ENCODE data around the gene SFMBT2. TPM values are rescaled to one million over a fixed set of nuclear protein-coding genes. Genes with fewer than 3 reads are reported as not detected.

SFMBT2 gene
- total RNA-seq, 2 donors from 2014 or later: 12.2 to 18.5 TPM

DNA sequence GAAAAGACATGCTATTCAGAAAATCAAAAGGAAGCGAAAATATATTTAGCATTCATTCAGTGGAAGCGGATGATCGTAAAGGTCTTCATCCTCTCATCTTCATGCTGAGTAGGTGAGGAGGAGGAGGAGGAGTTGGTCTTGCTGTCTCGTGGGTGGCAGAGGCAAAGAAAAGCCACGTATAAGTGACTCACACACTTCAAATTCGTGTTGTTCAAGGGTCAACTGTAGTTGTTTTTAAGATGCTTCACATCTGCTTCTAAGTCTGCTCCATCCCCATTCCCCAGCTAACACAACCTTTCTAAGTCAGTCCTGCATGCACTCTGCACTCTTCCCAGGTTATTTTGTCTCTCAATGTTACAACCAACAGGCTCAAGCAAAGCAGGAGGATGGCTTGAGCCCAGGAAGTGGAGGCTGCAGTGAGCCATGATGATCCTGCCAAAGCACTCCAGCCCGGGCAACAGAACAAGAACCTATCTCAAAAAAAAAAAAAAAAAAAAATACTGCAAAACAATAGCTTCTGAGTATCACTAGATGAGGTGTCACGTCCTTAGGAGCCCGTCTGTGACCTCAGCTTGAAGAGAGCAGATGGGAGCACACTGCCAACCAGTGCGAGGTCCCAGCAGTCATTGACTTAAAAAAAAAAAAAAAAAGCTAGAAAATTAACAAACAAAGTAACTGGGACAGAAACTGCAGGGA, 70.5 kb downstream of the SFMBT2 start:
- no peaks in the 10 kb centered on the region for H3K27me3 ChIP-seq (replicated peaks; ENCODE audit: insufficient read depth)
- no peaks in the 10 kb centered on the region for H3K9me3 ChIP-seq
- no peak overlapping the region for H3K4me3 ChIP-seq
- WGBS: 52% methylated on average over 10 of the region's 10 CpGs
- intact Hi-C loops (cut with DNase I): no loop called here
- TF ChIP-seq, protein P1, sequence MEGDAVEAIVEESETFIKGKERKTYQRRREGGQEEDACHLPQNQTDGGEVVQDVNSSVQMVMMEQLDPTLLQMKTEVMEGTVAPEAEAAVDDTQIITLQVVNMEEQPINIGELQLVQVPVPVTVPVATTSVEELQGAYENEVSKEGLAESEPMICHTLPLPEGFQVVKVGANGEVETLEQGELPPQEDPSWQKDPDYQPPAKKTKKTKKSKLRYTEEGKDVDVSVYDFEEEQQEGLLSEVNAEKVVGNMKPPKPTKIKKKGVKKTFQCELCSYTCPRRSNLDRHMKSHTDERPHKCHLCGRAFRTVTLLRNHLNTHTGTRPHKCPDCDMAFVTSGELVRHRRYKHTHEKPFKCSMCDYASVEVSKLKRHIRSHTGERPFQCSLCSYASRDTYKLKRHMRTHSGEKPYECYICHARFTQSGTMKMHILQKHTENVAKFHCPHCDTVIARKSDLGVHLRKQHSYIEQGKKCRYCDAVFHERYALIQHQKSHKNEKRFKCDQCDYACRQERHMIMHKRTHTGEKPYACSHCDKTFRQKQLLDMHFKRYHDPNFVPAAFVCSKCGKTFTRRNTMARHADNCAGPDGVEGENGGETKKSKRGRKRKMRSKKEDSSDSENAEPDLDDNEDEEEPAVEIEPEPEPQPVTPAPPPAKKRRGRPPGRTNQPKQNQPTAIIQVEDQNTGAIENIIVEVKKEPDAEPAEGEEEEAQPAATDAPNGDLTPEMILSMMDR (IDR thresholded peaks at IDR 0.05): no peak
- TF ChIP-seq POLR2AphosphoS5 (IDR thresholded peaks at IDR 0.05) (no peak), POLR2A (IDR thresholded peaks at IDR 0.05) (no peak)
- no peak overlapping the region for H3K27ac ChIP-seq
- peaks cover 4% of the 10 kb centered on the region for H3K4me1 ChIP-seq (replicated peaks)
- H3K36me3 ChIP-seq: no peaks in the 10 kb centered on the region
- no peak for DNase-seq (ENCODE audit: low spot score)

DNA sequence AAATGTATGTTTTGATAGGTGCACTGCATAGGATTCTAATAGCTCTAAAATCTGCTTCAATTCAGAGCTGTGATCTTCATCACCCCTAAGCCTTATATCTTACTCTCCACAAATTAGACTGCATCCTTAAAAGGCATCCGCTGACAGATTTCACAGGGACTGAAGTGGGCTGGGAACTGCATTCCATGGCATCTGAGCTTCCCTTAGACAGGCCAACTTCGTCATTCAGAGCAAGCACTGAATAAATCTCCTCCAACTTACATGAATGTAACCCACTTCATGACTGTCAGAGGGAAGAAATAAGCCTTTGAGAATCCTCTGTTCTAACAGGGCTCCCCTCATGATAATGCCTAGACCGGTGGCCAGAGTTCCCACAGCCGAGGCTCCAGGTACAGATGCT, 71.3 kb downstream of the SFMBT2 start:
- Histone ChIP-seq H3K4me3 (no peak overlapping the region), H3K27me3 (replicated peaks; ENCODE audit: insufficient read depth) (no peaks in the 10 kb centered on the region), H3K9me3 (no peaks in the 10 kb centered on the region), H3K36me3 (no peaks in the 10 kb centered on the region), H3K27ac (no peak overlapping the region), H3K4me1 (replicated peaks) (peaks cover 4% of the 10 kb centered on the region)
- intact Hi-C loops (cut with DNase I): no loop called here
- TF ChIP-seq POLR2AphosphoS5 (IDR thresholded peaks at IDR 0.05) (no peak), POLR2A (IDR thresholded peaks at IDR 0.05) (no peak)
- TF ChIP-seq, protein P1 (IDR thresholded peaks at IDR 0.05): no peak
- WGBS: 93% methylated on average over 4 of the region's 4 CpGs
- DNase-seq (ENCODE audit: low spot score): no peak

DNA sequence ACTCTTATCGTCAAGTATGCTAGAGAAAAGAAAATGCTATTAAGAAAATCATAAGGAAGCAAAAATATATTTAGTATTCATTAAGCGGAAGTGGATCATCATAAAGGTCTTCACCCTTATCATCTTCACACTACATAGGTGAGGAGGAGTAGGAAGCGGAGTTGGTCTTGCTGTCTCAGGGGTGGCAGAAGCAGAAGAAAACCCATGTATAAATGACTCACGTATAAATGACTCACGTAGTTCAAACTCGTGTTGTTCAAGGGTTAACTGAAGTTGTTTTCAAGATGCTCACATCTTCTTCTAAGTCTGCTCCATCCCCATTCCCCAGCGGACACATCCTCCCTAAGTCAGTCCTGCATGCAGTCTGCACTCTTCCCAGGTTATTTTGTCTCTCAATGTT, 72.4 kb downstream of the SFMBT2 start:
- WGBS: 96% methylated on average over 7 of the region's 7 CpGs
- DNase-seq (ENCODE audit: low spot score): no peak
- peaks cover 4% of the 10 kb centered on the region for H3K4me1 ChIP-seq (replicated peaks)
- intact Hi-C loops (cut with DNase I): no loop called here
- H3K9me3 ChIP-seq: no peaks in the 10 kb centered on the region
- no peaks in the 10 kb centered on the region for H3K27me3 ChIP-seq (replicated peaks; ENCODE audit: insufficient read depth)
- no peak overlapping the region for H3K27ac ChIP-seq
- H3K36me3 ChIP-seq: no peaks in the 10 kb centered on the region
- TF ChIP-seq, protein P1 (IDR thresholded peaks at IDR 0.05): no peak
- TF ChIP-seq POLR2AphosphoS5 (IDR thresholded peaks at IDR 0.05): no peak
- TF ChIP-seq POLR2A (IDR thresholded peaks at IDR 0.05): no peak
- H3K4me3 ChIP-seq: no peak overlapping the region

DNA sequence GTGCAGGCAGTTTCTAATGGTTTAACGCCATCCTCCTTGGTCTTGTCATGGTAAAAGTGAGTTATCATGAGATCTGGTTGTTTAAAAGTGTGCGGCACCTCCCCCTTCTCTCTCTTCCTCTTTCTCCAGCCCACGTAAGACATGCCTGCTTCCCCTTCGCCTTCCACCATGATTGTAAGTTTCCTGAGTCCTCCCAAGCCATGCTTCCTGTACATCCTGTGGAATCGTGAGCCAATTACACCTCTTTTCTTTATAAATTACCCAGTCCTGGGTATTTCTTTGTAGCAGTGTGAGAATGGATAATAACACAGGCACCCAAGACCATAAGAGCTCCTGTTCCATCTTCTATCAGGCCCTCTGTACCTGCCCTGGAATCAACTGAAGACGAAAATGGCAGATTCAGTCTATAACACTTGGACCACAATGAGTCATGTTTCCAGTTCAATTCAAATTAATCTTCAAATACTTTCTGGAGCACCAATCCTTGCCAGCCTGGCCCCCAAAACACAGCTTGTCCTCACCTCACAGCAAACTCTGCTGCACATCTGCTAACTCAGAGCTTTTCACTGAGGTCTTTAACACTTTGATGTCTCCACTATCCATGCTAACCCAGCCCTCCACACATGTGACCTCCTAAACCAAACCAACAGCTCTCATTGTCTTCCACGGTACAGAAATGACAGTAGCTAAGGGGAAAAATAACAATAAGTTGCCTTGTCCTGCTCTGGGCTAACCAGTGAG, 73.2 kb downstream of the SFMBT2 start:
- WGBS: 85% methylated on average over 7 of the region's 7 CpGs
- intact Hi-C loops (cut with DNase I): no loop called here

More for the DNA sequence above, 73.2 kb downstream of the SFMBT2 start:
- Histone ChIP-seq H3K4me1 (replicated peaks) (peaks cover 4% of the 10 kb centered on the region), H3K27ac (no peak overlapping the region), H3K4me3 (no peak overlapping the region), H3K9me3 (no peaks in the 10 kb centered on the region), H3K27me3 (replicated peaks; ENCODE audit: insufficient read depth) (no peaks in the 10 kb centered on the region), H3K36me3 (no peaks in the 10 kb centered on the region)
- no peak for TF ChIP-seq POLR2AphosphoS5 (IDR thresholded peaks at IDR 0.05)
- TF ChIP-seq POLR2A (IDR thresholded peaks at IDR 0.05): no peak
- TF ChIP-seq, protein P1 (IDR thresholded peaks at IDR 0.05): no peak
- DNase-seq (ENCODE audit: low spot score): no peak

All from prostate gland (tissue), 2 donors.